Measurements from ENCODE around the gene SNRNP48.

GRCh38 chr6:7585287-7585930 lies 4.6 kb upstream of the SNRNP48 start:
- no peak for TF ChIP-seq CTCF (IDR thresholded peaks at IDR 0.05)
- no peak for TF ChIP-seq POLR2A (IDR thresholded peaks at IDR 0.05)

All from uterus (tissue), 2 donors.